NOMO-1 treated with dmso at 0.1 percent for 144 hours (cell line): Measurements from ENCODE around the gene SYNE1.

ENCODE experiments used
- DNase-seq: peaks from one replicate; lab custom pipeline; 2025; ENCODE audit not compliant: unreplicated experiment; lab: John Stamatoyannopoulos, UW

The SYNE1 gene

DNA sequence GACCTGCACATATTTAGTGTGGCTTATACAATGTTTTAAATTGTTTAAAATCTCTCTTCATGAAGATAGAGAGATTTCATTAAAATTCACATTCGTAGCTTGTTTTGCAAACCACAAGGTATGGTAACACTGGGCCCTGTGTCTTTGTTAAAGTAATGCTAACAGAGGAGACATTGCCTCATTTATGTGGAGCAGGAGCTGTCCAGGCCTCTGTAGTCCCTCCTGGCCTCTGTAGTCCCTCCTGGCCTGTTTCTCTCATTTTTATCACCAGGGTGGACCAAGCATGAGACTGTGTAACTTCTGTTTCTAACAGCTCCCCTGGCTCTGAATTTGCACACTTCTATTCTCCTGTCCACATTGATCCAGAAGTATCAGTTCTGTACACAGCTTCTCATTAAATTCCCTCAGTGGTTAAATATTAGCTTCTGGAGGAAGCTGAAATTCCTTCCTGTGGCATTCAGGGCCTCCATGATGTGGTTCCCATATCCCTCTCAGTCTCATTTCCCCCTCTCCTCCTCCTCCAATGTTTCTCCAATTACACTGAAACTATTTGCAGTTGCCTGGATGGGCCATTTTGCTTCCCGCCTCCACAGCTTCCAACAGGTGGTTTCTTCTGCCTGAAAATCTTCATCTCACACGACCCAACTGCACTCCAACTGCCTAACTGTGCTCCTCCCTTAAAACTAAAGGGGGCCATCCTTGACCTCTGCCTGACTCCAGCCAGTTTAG, 340.4 kb downstream of the SYNE1 start:
- no peak for DNase-seq

DNA sequence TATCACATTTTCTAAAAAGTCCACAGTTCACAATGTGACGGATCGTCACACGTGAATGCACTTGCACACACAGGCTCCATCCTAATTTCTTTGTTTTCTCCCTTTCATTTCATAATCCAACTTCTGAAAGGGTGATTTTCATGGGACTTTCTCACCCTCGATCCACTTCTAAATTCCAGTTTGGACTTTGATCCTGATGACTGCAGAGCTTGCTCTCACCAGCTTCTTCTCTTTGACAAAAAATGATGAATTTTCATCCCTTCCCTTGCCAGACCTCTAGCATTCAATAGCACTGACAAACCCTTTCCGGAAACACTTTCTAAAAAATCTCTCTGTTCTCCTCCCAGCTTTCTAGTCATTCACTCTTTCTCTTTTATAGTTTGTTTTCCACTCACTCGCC, 341.2 kb downstream of the SYNE1 start:
- DNase-seq = no peak

DNA sequence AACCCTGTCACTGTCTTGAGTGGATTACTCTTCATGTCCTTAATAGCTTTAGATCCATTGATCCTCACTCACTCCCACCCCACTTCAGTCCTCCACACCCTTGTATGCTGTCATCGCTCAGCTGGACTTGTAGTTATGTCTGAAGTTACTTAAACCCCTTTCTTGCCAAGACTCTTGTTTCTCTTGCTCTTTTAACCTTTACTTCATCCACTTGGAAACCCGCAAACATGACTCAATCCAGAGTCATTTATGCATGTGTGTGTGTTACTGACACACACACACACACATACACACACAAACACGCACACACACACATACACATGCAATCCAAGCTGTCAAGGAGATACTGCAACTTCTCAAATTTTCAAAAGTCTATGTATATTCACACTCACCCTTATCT, 341.8 kb downstream of the SYNE1 start:
- DNase-seq = no peak

DNA sequence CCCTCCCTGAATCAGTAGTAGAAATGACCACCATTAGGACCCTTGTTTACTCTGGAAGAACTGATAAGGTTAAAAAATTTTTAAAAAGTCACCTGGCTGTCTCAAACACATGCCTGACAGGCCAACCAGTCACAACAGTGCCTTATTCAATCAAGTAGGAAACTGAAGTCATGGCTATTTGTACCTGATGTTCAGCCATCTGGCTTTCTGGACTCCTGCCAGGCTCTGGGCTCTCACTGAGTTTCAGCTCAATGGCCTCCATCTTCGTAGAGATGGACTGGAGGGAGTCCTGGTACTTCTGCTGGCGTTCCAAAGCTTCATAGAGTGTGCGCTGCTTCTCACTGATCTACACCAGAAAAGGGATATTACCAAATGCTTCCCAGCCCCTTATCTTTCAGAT, 343.8 kb downstream of the SYNE1 start:
- DNase-seq = no peak

DNA sequence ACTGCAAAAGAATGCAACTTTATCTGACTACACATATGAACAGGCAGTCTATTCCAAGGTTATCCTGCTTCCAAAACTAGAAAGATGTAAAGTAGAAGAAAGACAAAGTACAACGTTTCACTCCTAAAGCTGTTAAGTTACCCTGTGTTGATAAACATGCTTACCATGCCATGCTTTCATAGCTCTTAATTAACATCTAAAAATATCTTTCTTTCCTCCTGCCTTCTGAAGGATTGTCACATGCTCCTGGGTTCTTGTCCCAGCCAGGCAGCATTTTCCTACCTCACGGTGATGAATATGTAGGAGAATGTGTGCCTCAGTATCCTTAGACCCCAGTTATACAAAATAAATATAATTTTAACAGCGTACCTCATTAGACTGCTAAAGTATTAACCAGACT, 344.6 kb downstream of the SYNE1 start:
- DNase-seq = no peak

DNA sequence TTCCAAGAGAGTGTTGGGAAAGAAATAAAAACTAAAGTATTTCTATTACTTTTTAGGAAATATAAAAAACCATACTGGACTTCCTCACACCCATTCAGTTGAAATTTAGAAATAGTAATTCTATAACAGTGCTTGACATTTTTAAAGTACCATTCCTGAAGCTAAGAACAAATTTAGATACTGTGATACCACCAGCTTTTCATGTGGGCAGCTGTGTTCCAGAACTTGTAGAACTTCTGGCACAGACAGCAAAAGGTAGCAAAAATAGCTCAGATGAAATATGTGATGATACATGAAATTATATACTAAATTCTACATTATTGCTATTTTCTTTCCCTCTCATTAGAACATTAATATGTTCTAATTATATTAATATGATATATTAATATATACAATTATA, 346.5 kb downstream of the SYNE1 start:
- DNase-seq = no peak

DNA sequence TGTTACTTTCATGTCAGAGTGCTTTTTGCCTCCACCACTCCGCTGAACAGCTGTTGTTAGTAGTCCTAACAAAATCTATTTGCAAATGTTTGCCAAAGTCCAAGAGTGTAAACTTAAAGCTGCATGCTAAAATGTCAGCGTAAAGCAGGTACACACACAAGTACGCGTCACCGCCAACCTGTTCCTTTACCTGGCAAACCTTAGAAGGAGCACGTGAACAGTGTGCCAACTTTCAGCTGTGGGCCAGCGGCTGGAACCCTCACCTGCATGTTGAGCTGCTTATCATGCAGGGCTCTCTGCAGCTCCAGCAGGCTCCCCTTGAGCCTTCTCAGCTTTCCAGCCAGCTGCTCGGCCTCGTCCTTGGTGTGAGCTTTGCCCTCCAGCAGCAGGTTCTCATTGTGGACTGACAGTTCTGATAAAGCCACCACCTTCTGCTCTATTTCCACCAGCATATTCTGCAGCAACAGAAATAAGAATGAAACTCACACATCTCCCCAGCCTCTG, 359.3 kb downstream of the SYNE1 start:
- DNase-seq = no peak

DNA sequence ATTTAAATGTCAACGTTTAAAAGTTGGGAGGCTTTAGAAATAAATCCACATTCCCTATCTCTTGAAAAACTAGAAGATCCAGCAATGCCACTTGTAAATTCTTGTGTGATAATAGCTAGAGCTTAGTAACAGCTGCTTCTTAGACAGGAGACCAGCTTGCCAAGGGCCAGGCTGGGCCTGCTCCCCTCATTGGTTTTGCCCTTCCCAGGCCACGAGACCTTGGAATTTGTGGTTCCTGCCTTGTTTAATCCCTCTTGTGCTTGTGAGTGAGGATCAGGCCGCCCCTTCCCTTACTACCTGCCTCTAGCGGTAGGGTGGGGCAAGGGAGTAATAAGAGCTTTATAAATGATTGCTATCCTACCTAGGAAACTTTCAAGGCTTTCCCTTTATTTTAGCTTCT, 363.5 kb downstream of the SYNE1 start:
- no peak for DNase-seq

DNA sequence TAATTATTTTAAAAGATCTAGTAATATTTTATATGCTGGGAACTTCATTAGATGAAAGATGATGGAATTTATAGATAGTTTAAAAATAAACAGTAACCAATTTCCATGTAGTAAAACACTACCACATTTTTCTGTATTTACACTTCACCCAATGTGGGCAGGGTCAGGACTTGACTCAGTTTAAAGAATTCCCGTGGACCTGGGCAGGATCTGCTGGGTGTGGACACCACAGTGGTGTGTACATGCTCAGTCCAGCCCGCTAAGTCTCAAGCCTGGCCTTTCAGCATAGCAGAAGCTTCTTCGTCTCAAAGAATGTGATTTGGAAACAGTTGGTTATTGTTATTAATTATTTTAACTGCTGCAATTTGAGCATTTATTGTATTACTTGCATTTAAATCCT, 364.2 kb downstream of the SYNE1 start:
- DNase-seq = no peak

DNA sequence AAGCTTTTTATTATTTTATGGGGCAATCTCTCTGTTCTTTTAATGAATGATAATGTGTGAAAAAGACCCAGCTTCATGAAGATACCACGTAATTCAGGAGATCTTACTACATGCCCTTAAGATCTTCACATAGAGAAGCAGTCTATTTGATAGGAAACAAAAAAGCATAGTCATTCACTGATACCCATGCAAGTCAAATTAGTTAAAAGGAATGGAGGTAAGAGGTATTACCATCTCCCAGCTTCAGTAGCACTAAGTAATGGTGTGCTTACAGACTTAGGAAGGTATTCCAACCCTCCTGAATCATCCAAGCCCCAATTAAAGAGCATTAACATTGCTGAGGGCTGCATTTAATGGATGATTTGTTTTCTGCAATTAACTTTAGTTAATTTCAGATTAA, 364.7 kb downstream of the SYNE1 start:
- DNase-seq = no peak

DNA sequence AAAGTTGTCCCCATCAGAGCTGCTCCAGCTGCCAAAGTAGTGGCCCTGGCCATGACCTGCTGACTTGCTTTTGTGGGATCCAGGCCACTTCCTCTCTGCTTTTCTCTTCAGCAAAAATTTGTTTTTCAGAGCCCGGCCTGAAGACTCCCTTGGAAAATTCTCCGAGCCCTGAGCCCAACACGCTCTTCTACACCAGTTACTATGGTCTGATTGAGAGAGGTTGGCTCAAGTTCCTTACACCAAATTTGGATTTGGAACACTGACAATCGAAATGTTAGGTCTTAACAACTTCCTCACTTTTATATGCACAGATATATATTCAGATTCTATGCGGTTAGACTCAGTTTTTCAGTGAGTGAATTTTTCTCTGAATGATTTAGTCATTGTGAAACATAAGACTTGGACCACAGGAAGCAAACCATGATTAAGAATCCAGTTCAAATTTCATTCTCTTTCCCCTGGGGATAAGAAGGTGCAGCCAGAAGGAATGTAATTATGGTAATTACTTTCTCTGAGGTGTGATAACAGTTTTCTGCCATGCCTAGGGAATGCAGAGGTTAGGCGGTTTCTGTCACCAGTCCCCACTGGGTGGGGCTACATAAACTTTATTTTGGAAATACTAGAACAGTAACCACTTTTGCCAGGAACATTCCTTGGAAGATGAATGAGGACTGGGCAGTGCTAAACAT, 365.2 kb downstream of the SYNE1 start:
- DNase-seq = no peak

DNA sequence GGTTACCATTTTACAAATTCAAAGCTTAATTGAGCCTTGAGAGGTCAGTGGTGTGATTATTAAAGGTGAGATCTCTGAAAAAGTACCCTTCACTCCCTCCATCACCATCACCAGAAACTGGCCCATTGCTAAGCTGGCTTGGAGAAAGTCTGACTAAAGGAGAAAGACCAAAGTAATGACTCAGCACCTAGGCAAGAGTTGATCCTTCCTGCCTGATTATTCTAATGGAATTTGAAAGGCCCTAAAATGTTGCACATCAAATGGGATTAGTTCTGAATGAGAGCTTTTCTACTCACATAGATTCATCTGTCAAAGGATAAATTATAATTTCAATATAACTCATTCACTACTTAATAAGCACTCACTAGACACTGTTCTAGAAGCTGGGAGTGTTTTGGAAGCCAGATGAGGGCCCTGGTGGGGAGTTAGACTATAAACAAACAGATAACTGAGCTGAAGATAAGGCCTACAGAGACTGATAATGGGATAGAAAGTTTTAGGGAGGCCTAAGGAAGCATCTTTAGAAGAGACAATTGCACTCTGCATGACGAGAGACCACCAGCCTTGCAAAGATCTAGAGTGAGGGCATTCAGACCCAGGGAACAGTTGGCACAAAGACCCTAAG, 366.7 kb downstream of the SYNE1 start:
- no peak for DNase-seq

DNA sequence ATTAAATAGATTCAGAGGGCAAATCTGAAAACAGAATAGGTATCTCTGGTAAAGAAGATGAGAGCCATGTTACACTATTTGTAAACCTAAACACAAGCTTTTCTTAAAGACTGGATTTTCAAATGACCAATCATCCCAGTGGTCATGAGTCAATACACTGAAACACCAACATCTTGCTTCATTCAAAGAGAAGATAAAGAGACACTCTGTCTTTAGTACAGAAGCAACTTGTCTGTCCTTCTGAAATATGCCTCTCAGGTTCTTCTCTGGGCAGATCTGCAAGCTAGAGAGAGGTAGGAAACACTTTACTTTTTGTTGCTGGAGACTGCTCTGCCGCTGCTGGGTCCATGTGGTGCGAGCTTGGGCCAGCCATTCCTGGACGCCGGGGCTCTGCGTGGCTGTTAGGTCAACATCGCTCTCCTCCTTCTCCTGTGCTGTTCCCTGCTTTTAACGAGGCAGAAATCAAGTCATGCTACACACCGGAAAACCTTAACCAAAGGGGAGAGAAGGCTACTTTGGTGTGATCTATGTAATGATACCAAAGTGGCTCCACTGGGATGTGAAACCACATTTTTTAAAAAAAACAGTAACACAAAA, 368.2 kb downstream of the SYNE1 start:
- no peak for DNase-seq

DNA sequence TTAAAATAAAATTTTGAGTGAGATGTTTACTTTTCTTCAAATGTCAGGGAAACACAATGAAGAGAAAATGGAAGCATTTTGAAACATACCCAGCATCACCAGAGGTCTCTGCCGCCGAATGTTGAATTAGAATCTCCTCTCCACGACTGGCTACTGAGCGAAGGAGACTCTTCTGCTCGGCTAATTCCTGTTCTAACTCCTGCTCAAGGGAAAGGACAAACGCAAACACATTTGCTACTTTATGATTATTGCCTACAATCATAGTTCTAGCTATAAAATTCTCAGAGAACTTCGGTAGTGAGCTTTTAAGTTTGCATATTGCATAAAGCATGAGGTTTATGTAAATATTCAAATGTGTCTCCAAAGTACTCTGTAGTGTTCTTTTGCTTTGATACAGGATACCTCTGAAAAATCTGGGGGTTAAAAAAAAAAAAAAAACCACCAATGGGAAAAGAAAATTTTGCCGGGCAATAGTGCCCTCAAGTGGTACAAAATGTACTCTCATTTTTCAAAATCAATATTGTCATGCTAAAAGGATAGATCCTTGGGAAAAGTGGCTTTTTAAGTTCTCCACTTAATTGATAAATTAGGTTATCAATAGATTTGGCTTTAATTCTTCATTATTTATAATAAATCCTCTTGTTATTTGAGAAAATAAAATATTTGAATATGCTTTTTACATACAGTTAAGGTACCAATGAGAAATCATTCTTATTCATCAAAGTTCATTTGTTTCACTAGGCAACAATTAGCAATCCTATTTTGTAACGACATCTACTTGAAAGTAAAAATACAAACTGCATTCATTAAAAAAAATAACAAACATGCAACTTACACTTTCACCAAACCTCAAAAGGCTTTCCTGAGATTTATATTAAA, 369.0 kb downstream of the SYNE1 start:
- DNase-seq = no peak

DNA sequence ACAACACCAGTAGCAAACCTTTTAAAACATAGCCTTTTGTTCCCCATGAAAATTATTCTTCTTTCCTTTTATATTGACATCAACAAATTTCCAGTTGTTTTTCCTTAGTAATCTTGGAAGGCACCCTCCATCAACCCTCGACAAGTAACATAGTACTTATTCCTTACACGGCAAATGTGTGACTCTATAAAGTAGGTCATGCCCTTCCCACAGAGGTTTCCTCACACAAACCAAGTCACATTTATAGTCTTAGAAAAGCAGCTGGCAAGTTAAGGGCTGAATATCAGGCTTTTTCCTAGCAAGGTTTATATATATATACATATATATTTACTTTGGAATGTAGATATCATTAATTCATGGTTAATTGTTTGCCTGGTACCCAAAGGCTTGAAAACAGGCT, 371.5 kb downstream of the SYNE1 start:
- no peak for DNase-seq

DNA sequence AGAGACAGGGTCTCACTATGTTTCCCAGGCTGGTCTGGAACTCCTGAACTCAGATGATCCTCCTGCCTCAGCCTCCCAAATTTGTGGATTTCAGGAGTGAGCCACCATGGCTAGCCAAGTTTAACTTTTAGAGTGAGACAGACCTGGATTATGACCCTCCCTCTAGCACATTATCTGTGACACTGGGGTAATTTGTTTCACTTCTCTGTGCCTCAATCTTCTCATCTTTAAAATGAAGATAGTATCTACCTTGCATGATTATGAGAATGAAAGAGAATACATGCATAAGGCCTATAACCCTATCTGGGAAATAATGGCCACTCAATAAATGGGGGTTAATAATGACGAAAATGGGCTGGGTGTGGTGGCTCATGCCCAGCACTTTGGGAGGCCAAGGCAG, 373.6 kb downstream of the SYNE1 start:
- DNase-seq = no peak

DNA sequence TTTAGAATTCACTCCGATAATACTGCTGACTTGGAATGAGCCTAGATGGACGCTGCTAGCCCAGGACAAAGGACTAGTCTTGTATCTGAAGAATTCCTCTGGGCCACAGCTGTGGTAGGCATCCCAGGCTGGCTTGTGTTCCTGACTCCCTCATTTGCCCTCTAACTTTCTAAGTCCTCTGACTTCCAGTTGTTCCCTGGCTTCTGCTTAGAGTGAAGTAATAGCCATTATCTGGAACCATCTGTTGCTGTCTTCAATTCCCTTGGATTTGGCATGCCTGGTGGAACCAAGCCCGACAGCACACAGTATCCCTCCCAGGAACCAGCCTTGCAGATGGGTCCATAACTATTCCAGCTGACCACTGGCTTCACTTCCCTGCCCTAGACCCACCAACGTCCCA, 376.0 kb downstream of the SYNE1 start:
- no peak for DNase-seq

DNA sequence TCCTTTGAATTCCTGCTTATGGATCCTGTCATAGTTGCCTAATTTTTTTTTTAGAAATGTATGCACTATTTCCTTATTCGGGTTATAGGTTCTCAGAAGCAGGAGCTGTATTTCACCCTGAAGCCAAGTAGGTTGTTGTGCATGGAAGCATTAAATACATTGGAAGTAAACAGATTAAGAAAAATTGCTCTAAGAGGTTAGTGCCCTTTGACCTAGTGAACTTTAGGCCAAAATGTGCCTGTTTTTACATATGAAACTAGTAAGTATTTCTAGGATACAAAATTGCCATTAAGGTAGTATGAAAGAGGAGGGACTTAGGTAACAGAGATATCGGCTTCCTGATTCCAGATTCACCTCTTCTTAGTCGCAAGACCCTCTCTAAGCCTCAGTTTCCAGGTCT, 377.9 kb downstream of the SYNE1 start:
- no peak for DNase-seq

DNA sequence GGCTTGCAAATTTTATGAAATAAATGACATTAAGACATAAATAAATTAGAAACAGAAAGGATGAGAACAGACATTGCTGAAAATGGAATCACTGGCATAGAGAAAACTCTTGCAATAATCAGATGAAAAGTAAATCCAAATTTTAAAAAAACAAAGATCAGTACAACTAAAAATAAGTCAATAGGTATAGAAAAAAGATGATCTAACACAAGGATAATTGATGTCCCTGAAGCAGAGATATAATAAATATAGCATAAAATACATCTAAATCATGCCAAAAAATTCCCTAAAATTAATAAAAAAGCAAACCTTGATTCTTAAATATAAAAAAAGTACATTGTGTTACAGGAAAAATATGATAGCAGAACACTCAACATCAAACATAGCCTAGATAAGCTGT, 379.6 kb downstream of the SYNE1 start:
- no peak for DNase-seq

DNA sequence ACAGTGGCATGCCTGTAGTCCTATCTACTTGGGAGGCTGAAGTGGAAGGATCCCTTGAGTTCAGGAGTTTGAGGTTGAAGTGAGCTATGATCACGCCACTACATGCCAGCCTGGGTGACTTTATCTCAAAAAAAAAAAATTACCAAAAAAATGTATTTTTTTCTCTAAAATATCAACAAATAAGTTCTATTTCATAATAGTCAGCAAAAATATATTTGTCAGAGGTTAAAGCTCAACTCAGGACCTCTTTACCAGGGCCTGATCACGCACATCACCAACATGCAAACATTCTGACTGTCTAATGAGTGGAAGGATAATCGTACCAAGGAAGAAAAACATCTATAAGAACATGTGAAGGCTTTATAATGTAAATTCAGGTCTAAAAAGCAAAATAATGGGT, 387.0 kb downstream of the SYNE1 start:
- no peak for DNase-seq

DNA sequence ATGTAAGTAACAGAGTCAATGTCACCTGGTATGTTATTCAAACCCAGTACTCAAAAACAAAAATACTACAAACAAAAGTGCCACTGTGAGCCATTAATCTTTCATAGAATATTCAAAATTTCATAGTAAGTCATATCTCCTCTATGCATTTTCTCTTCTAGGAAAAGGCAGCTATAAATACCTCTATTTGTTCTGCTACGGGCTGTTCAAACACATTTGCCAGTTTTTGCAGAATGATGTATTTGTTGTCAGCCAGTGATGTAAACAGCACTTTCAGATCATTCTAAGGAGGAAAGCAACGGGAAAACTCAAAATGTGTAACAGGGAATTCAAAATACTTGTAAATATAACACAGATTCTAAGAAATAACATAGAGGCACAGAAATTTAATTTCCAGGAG, 388.2 kb downstream of the SYNE1 start:
- DNase-seq = no peak
